OCI-LY3 (cell line): Measurements from ENCODE around the gene MED12L.

Experiments used
- EZH2phosphoT487 ChIP-seq: fragments of 200-600 bp; shearing (Covaris generic); IDR thresholded peaks from 2 replicates; pipeline ENCODE4 v1.6.1; 2018; ENCODE audit warnings: antibody characterized with exemption, mixed run types, low read depth
- TF ChIP-seq, protein P1 (sequence below): fragments of 200-600, 300-600 bp; sonication (generic); IDR thresholded peaks from 2 replicates; pipeline ENCODE4 v1.5.1; 2014; ENCODE audit warnings: antibody characterized with exemption, low read length, low read depth

DNA sequence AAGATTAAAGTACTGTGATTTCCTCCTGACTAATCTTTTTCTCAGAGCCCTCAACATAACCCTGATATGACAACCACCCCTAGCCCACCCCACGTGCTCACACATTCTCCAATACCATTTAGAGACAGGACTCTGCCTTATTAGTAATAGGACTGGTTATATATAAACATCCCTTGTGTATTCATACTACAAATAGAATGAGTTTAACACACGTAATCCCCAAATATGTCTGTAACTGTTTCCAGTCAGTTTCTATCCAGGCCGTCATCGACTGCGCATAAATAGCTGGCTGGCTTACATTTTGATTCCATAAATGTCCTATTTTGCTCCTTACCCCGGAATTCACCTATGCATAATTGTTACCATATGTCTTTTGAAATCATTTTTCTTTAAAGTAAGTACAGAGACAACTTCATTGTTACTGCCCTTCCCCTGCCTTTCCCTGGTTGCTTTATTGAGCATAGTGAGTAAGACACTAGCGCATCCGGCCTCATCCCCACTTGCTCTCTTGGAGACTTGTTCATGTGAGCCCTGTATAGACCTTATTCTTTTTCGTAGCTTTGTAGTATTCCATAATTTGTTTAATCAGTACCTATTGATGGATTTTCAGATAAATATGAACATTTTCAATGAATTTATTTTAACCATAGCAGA is 196.3 kb downstream of the MED12L start:
- TF ChIP-seq, protein P1, sequence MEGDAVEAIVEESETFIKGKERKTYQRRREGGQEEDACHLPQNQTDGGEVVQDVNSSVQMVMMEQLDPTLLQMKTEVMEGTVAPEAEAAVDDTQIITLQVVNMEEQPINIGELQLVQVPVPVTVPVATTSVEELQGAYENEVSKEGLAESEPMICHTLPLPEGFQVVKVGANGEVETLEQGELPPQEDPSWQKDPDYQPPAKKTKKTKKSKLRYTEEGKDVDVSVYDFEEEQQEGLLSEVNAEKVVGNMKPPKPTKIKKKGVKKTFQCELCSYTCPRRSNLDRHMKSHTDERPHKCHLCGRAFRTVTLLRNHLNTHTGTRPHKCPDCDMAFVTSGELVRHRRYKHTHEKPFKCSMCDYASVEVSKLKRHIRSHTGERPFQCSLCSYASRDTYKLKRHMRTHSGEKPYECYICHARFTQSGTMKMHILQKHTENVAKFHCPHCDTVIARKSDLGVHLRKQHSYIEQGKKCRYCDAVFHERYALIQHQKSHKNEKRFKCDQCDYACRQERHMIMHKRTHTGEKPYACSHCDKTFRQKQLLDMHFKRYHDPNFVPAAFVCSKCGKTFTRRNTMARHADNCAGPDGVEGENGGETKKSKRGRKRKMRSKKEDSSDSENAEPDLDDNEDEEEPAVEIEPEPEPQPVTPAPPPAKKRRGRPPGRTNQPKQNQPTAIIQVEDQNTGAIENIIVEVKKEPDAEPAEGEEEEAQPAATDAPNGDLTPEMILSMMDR, result no peak
- no peak for TF ChIP-seq EZH2phosphoT487
